ENCODE results near the gene GREB1L. TPM values are rescaled to one million over a fixed set of nuclear protein-coding genes. Genes with fewer than 3 reads are reported as not detected.

The GREB1L gene
- total and polyA plus RNA-seq, 8 donors = 0.37 to 1.3 (median 0.74) TPM

- Histone ChIP-seq H3K4me3 (no peak overlapping the region), H3K36me3 (no peaks in the 10 kb centered on the region), H3K9me3 (no peaks in the 10 kb centered on the region), H3K27ac (no peak overlapping the region), H3K27me3 (no peaks in the 10 kb centered on the region), H3K4me1 (no peaks in the 10 kb centered on the region)
- DNase-seq (no peak), ATAC-seq (no peak)
- intact Hi-C loops (cut with DNase I) = no loop called here
- TF ChIP-seq CTCF (IDR thresholded peaks at IDR 0.05) = no peak
Observed at GRCh38 chr18:21386523-21387240, 144.7 kb downstream of the GREB1L start.

GRCh38 chr18:21387886-21388285 is 145.9 kb downstream of the GREB1L start:
- no peaks in the 10 kb centered on the region for H3K36me3 ChIP-seq
- H3K27me3 ChIP-seq = no peaks in the 10 kb centered on the region
- intact Hi-C loops (cut with DNase I) = no loop called here
- no peaks in the 10 kb centered on the region for H3K4me1 ChIP-seq
- no peak overlapping the region for H3K4me3 ChIP-seq
- H3K9me3 ChIP-seq = no peaks in the 10 kb centered on the region
- ATAC-seq (no peak), DNase-seq (peak in 2 of 4 donors; percentile 74 to 82)
- no peak overlapping the region for H3K27ac ChIP-seq
- no peak for TF ChIP-seq CTCF (IDR thresholded peaks at IDR 0.05)

GRCh38 chr18:21389283-21389682 is 147.3 kb downstream of the GREB1L start:
- DNase-seq (no peak), ATAC-seq (no peak)
- no peaks in the 10 kb centered on the region for H3K27me3 ChIP-seq
- no peaks in the 10 kb centered on the region for H3K36me3 ChIP-seq
- H3K9me3 ChIP-seq = no peaks in the 10 kb centered on the region
- intact Hi-C loops (cut with DNase I) = no loop called here
- no peak overlapping the region for H3K27ac ChIP-seq
- no peak overlapping the region for H3K4me3 ChIP-seq
- no peaks in the 10 kb centered on the region for H3K4me1 ChIP-seq
- no peak for TF ChIP-seq CTCF (IDR thresholded peaks at IDR 0.05)

- Histone ChIP-seq H3K36me3 (no peaks in the 10 kb centered on the region), H3K4me3 (no peak overlapping the region), H3K27me3 (no peaks in the 10 kb centered on the region), H3K27ac (no peak overlapping the region), H3K4me1 (no peaks in the 10 kb centered on the region), H3K9me3 (no peaks in the 10 kb centered on the region)
- ATAC-seq (no peak), DNase-seq (no peak)
- TF ChIP-seq CTCF (IDR thresholded peaks at IDR 0.05) = no peak
- intact Hi-C loops (cut with DNase I) = no loop called here
Observed at GRCh38 chr18:21389903-21390302, 147.9 kb downstream of the GREB1L start.

- H3K27me3 ChIP-seq = no peaks in the 10 kb centered on the region
- TF ChIP-seq CTCF (IDR thresholded peaks at IDR 0.05) = no peak
- intact Hi-C loops (cut with DNase I) = no loop called here
- ATAC-seq (peak; percentile 49), DNase-seq (no peak)
- H3K9me3 ChIP-seq = no peaks in the 10 kb centered on the region
- H3K27ac ChIP-seq = no peak overlapping the region
- H3K4me3 ChIP-seq = no peak overlapping the region
- H3K4me1 ChIP-seq = no peaks in the 10 kb centered on the region
- H3K36me3 ChIP-seq = no peaks in the 10 kb centered on the region
Observed at GRCh38 chr18:21391074-21391673, 149.1 kb downstream of the GREB1L start.

Measured in left lung (tissue), 10 donors.